Measurements from ENCODE around the gene TNFRSF18.

The TNFRSF18 gene

DNA sequence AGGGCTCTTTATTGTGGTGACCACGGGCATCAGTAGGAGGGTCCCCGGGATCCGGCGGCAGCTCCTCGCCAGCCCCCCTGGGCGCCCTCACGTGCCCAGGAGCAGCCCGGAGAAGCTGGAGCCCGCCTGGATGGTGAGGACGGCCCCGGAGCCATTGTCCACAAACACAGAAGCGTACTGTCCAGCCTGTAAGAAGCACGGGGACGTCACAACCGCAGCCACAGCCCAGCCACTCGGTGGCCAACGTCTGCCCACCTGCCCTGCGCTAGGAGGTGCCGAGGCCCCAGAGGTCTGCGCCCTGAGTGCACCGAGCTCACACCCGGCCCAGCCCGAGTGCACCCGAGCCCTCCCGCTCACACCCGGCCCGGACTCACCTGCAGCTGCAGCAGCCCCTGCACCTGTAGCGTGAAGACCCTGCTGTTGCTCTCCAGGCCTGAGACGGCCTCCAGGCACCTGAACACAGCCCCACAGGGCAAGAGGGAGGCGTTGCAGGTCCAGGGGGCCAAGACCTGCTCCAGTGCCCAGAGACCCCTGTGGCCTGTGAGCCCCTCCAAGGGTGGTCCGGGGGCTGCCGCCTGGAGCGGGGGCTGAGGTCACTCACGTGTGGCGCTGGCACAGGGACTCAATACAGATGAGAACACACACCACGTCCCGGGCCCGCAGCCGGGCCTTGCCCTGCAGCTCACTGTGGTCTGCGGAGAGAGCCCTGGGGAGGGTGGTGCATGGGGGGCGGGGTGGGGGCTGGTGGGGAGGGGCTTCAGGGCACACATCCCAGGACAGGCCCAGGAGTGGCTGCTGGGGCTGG is 36.3 kb upstream of the TNFRSF18 start:
- TF ChIP-seq, protein P1, sequence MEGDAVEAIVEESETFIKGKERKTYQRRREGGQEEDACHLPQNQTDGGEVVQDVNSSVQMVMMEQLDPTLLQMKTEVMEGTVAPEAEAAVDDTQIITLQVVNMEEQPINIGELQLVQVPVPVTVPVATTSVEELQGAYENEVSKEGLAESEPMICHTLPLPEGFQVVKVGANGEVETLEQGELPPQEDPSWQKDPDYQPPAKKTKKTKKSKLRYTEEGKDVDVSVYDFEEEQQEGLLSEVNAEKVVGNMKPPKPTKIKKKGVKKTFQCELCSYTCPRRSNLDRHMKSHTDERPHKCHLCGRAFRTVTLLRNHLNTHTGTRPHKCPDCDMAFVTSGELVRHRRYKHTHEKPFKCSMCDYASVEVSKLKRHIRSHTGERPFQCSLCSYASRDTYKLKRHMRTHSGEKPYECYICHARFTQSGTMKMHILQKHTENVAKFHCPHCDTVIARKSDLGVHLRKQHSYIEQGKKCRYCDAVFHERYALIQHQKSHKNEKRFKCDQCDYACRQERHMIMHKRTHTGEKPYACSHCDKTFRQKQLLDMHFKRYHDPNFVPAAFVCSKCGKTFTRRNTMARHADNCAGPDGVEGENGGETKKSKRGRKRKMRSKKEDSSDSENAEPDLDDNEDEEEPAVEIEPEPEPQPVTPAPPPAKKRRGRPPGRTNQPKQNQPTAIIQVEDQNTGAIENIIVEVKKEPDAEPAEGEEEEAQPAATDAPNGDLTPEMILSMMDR (IDR thresholded peaks at IDR 0.05; ENCODE audit: insufficient read depth, low read length, poor library complexity, severe bottlenecking), result no peak
- H3K36me3 ChIP-seq (ENCODE audit: control insufficient read depth, insufficient read depth, low read length), result no peaks in the 10 kb centered on the region
- no peak overlapping the region for H3K4me3 ChIP-seq (replicated peaks; ENCODE audit: low read depth, low read length)
- no peak for DNase-seq (ENCODE audit: extremely low read depth, insufficient read length)
- H3K27me3 ChIP-seq (replicated peaks; ENCODE audit: control insufficient read depth, insufficient read depth, low read length), result no peaks in the 10 kb centered on the region; the same call in 1 of the 2 replicates

DNA sequence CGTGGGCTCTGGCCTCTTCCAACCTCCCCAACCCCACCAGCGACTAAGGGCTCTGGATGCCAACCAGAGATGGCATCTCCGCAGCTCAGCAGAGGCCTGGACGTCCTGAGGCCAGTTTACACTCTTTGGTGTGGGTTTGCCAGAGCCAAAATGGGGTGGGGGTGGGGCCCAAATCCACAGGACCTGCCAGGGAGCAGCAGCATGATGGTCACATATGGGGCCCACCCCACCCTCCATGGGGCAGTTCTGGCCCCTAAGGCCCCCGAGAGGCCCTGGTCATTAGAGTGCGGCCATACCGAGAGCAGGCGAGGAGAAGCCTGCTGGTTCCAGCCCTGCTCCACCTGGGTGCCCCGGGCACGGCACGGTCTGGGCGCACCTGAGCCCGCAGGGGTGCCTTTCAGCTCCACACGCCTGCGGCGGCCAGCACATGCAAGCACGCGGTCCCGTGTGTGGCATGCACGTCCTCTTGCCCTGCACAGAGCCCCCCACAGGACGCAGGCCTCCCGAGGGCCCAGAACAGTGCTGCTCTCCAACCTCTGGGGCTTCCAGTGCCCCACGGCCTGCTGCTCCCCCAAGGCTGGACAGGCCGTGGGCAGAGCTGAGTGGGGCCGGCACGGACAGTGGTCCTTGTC is 35.3 kb upstream of the TNFRSF18 start:
- TF ChIP-seq, protein P1 (IDR thresholded peaks at IDR 0.05; ENCODE audit: insufficient read depth, low read length, poor library complexity, severe bottlenecking), result no peak
- H3K4me3 ChIP-seq (replicated peaks; ENCODE audit: low read depth, low read length), result no peak overlapping the region
- H3K36me3 ChIP-seq (ENCODE audit: control insufficient read depth, insufficient read depth, low read length), result no peaks in the 10 kb centered on the region
- no peaks in the 10 kb centered on the region; the same call in 1 of the 2 replicates for H3K27me3 ChIP-seq (replicated peaks; ENCODE audit: control insufficient read depth, insufficient read depth, low read length)
- no peak for DNase-seq (ENCODE audit: extremely low read depth, insufficient read length)

DNA sequence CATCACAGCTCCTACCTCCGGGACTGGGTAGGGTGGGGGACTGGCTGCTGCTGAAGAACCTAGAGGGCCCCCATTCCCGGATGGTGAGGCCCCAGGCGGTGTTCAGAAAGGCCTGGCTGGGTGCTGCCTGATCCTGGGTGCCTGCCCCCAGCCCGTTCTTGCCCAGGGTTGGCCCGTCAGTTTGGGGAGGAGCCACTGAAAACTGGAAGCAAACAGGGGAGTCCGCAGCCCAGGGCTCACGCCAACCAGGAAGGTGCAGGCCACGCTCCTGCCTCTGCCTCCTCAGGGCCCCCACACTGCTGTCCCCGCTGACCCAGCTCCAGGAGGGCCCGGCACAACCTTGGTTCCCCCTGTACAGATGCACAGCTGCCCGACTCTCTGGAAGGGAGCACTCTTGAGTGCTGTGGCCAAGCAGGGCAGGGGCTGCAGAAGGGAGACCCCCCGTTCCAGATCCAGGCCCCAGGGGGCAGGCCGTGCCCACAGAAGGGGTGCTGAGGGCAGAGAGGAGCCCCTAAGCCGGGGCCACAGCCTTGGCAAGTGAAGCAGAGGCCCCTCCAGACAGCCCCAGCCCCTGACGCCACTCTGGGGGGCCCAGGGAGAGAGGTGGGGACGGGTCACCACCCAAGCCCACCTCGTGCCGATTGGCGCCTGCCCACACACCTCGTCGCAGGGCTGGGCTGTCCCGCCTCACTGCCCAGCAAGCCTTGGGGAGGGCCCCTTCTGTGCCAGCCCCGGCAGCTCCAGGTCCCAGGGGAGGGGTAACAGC is 34.6 kb upstream of the TNFRSF18 start:
- Histone ChIP-seq H3K4me3 (replicated peaks; ENCODE audit: low read depth, low read length) (no peak overlapping the region), H3K36me3 (ENCODE audit: control insufficient read depth, insufficient read depth, low read length) (no peaks in the 10 kb centered on the region), H3K27me3 (replicated peaks; ENCODE audit: control insufficient read depth, insufficient read depth, low read length) (no peaks in the 10 kb centered on the region; the same call in 1 of the 2 replicates)
- TF ChIP-seq, protein P1 (IDR thresholded peaks at IDR 0.05; ENCODE audit: insufficient read depth, low read length, poor library complexity, severe bottlenecking), result no peak
- no peak for DNase-seq (ENCODE audit: extremely low read depth, insufficient read length)

DNA sequence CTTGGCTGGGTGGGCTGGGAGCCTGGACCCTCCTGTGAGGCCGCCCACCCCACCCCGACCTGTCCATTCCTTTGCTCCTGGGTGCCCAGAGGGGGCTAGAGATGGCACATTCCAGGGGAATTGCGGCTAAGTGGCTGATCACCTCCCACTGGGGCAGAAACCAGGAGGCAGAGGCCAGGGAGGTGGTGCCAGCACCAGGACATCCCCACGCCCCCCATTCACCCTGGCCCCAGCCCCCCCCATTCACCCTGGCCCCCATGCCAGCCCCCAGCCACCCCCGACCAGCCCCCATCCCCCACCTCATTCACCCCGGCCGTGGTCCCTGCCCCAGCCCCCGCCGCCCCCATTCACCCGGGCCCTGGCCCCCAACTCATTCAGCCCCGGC is 33.9 kb upstream of the TNFRSF18 start:
- no peak overlapping the region for H3K4me3 ChIP-seq (replicated peaks; ENCODE audit: low read depth, low read length)
- DNase-seq (ENCODE audit: extremely low read depth, insufficient read length), result no peak
- no peaks in the 10 kb centered on the region; the same call in 1 of the 2 replicates for H3K27me3 ChIP-seq (replicated peaks; ENCODE audit: control insufficient read depth, insufficient read depth, low read length)
- TF ChIP-seq, protein P1 (IDR thresholded peaks at IDR 0.05; ENCODE audit: insufficient read depth, low read length, poor library complexity, severe bottlenecking), result no peak
- H3K36me3 ChIP-seq (ENCODE audit: control insufficient read depth, insufficient read depth, low read length), result no peaks in the 10 kb centered on the region

DNA sequence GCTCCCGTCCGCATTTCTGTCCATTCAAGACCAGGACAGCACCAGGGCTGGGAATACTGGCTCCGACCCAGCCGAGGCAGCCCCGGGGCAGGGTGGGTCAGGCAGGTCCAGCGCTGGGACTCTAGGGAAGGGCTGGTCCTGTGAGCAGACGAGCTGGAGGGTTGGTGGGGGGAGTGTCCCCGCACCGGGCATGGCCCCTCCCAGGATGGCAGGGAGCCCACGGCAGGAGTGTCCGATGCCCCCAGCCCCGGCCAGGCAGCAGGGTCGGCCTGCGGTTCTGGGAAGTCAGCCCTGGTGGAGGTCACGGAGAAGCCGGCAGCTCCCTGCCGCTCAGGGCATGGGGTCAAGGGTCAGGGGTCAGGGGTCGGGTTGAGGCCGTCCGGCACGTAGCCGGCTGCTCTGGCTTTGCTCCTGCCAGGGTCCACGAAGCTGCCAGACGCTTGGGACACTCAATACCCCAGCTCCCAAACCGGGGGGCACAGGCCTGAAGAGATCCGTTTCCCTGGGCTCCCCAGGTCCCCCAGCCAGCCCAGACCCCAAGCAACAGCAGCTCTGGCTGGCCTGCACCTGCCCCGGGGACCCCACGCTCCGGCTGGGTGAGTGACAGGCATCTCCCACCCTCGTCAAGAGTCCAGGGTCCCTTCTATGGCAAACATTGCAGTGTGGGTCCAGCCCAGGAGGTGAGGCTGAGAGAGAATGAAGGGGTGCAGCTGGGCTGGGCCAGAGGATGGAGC is 33.4 kb upstream of the TNFRSF18 start:
- H3K36me3 ChIP-seq (ENCODE audit: control insufficient read depth, insufficient read depth, low read length), result no peaks in the 10 kb centered on the region
- no peak for DNase-seq (ENCODE audit: extremely low read depth, insufficient read length)
- TF ChIP-seq, protein P1 (IDR thresholded peaks at IDR 0.05; ENCODE audit: insufficient read depth, low read length, poor library complexity, severe bottlenecking), result no peak
- no peak overlapping the region for H3K4me3 ChIP-seq (replicated peaks; ENCODE audit: low read depth, low read length)
- H3K27me3 ChIP-seq (replicated peaks; ENCODE audit: control insufficient read depth, insufficient read depth, low read length), result no peaks in the 10 kb centered on the region; the same call in 1 of the 2 replicates
